NCI-H2029 (cell line): ENCODE measurements around the gene REXO4.

Source experiments
- DNase-seq: peaks from one replicate; lab custom pipeline; 2025; lab: John Stamatoyannopoulos, UW

REXO4 gene

GRCh38 chr9:133367221-133367620 is 50.6 kb downstream of the REXO4 start:
- DNase-seq, result no peak

GRCh38 chr9:133366435-133366834 is 51.4 kb downstream of the REXO4 start:
- DNase-seq, result no peak

- DNase-seq, result no peak
Observed at GRCh38 chr9:133362359-133363044, 55.3 kb downstream of the REXO4 start.

- DNase-seq, result no peak
Observed at GRCh38 chr9:133361507-133362092, 56.2 kb downstream of the REXO4 start.

- DNase-seq, result no peak
Observed at GRCh38 chr9:133360400-133361393, 57.1 kb downstream of the REXO4 start.

- DNase-seq, result no peak
Observed at GRCh38 chr9:133359399-133360175, 58.2 kb downstream of the REXO4 start.

GRCh38 chr9:133357656-133358055 is 60.2 kb downstream of the REXO4 start:
- DNase-seq, result no peak

GRCh38 chr9:133356391-133357091 is 61.3 kb downstream of the REXO4 start, which contains the start of the genes SURF1 and SURF2:
Gene SURF1 (minus strand): TSS chr9:133356487. CDS start chr9:133356453, 34 bp downstream.
Gene SURF2 (plus strand): TSS chr9:133356550. CDS start chr9:133356593, 43 bp downstream.
- peak; percentile 80 for DNase-seq
